Activated T-cell treated with anti-CD3 and anti-CD28 coated beads, Interleukin-2, amount 50 U/mL, for 48 hours (primary cell): ENCODE measurements around the gene OXT.
"Not testable (repeated sequence)": the region's sequence is repeated elsewhere in the genome, so short reads cannot be mapped to it uniquely, and the experiment has no call there.

Experiments
- DNase-seq, 2 experiments: peaks; one replicate each; pipeline ENCODE4 v3.0.0-alpha.2; 2020

OXT gene

GRCh38 chr20:3051385-3052019 is 19.9 kb upstream of the OXT start:
- DNase-seq, result no peak

- DNase-seq, result no peak
These were observed 11.9 kb upstream of the OXT start for GRCh38 chr20:3059489-3059888.

- DNase-seq, result not testable (repeated sequence)
These were observed 7.3 kb upstream of the OXT start for GRCh38 chr20:3064119-3064518.

GRCh38 chr20:3067139-3068014 is 4.0 kb upstream of the OXT start:
- DNase-seq, result no peak

- DNase-seq, result no peak
These were observed 3.3 kb upstream of the OXT start for GRCh38 chr20:3068075-3068474.

- DNase-seq, result no peak
These were observed 2.2 kb upstream of the OXT start for GRCh38 chr20:3068986-3069900.

GRCh38 chr20:3070725-3071124 is 695 bp upstream of the OXT start:
- no peak for DNase-seq

- DNase-seq, result no peak
These were observed 182 bp upstream of the OXT start for GRCh38 chr20:3071266-3071609.

GRCh38 chr20:3072530-3073250 is 1.3 kb downstream of the OXT start:
- no peak for DNase-seq

GRCh38 chr20:3073251-3073643 is 1.8 kb downstream of the OXT start:
- not testable (repeated sequence) for DNase-seq

GRCh38 chr20:3074812-3075211 is 3.4 kb downstream of the OXT start:
- no peak for DNase-seq

- DNase-seq, result not testable (repeated sequence)
These were observed 3.9 kb downstream of the OXT start for GRCh38 chr20:3075315-3075714.

- no peak for DNase-seq
These were observed 6.3 kb downstream of the OXT start for GRCh38 chr20:3077618-3078134.

- no peak for DNase-seq
These were observed 9.5 kb downstream of the OXT start for GRCh38 chr20:3080939-3081388.

- no peak for DNase-seq
These were observed 10.2 kb downstream of the OXT start for GRCh38 chr20:3081641-3082040.

GRCh38 chr20:3082306-3082951 is 11.0 kb downstream of the OXT start:
- no peak for DNase-seq

GRCh38 chr20:3082955-3083952 is 11.8 kb downstream of the OXT start:
- no peak for DNase-seq

- DNase-seq, result no peak
These were observed 13.0 kb downstream of the OXT start, which contains the start of gene AVP for GRCh38 chr20:3084283-3084985. AVP (minus strand) TSS chr20:3084724; CDS start chr20:3084674, 50 bp downstream.

- DNase-seq, result no peak
These were observed 13.6 kb downstream of the OXT start for GRCh38 chr20:3084986-3085360.

GRCh38 chr20:3085571-3086072 is 14.2 kb downstream of the OXT start:
- DNase-seq, result no peak
